Skeletal muscle tissue (tissue), 4 donors: ENCODE data around the gene CPSF4L. TPM values are rescaled to one million over a fixed set of nuclear protein-coding genes. Genes with fewer than 3 reads are reported as not detected.
A peak's percentile ranks its signal among the peaks of the same experiment; 100 is the strongest.

ENCODE experiments used
- H3K27ac ChIP-seq: one replicate; pipeline ENCODE4 v1.7.0; 2013; ENCODE audit warnings: mild to moderate bottlenecking, low read depth, low read length, inconsistent platforms
- H3K27me3 ChIP-seq, 3 donors: one replicate each; pipeline ENCODE4 v1.7.0; 2013; ENCODE audit warnings: low read length in 3 of 3; ENCODE audit not compliant: control insufficient read depth in 3 of 3, insufficient read depth in 3 of 3
- H3K36me3 ChIP-seq, 3 donors: one replicate each; pipeline ENCODE4 v1.7.0; 2013; ENCODE audit warnings: low read length in 3 of 3; ENCODE audit not compliant: control insufficient read depth in 3 of 3, insufficient read depth in 3 of 3
- H3K4me1 ChIP-seq, 3 donors: one replicate each; pipeline ENCODE4 v1.7.0; 2013; ENCODE audit warnings: low read length in 3 of 3, mild to moderate bottlenecking in 3 of 3; ENCODE audit not compliant: control insufficient read depth in 3 of 3, insufficient read depth in 3 of 3
- H3K4me3 ChIP-seq, 3 donors: one replicate each; pipeline ENCODE4 v1.7.0; 2013; ENCODE audit warnings: low read length in 3 of 3
- H3K9ac ChIP-seq, 3 donors: one replicate each; pipeline ENCODE4 v1.7.0; 2013; ENCODE audit warnings: low read length in 3 of 3, mild to moderate bottlenecking in 3 of 3, moderate library complexity in 2 of 3, low read depth in 1 of 3
- H3K9me3 ChIP-seq, 3 donors: one replicate each; pipeline ENCODE4 v1.7.0; 2013; ENCODE audit warnings: low read length in 3 of 3; ENCODE audit not compliant: control insufficient read depth in 3 of 3
- total RNA-seq: library from RNA; depleted of rRNA; stranded (reverse); fragments of >200 nt; gene quantifications from one replicate; pipeline ENCODE4 v1.2.3, GENCODE V29; 2014
- donor health status: Osteomylitis.

Gene CPSF4L
- total RNA-seq, 1 donor from 2014 or later: not detected

- Histone ChIP-seq H3K9ac (no peak overlapping the region), H3K27me3 (no peaks in the 10 kb centered on the region), H3K4me1 (peaks cover 9 to 19% (median 14%) of the 10 kb centered on the region in 3 donors), H3K4me3 (no peak overlapping the region), H3K9me3 (no peaks in the 10 kb centered on the region), H3K36me3 (peaks cover 13 to 41% (median 36%) of the 10 kb centered on the region in 3 donors), H3K27ac (no peak overlapping the region)
Measured at GRCh38 chr17:73237714-73238113, 24.0 kb downstream of the CPSF4L start.

DNA sequence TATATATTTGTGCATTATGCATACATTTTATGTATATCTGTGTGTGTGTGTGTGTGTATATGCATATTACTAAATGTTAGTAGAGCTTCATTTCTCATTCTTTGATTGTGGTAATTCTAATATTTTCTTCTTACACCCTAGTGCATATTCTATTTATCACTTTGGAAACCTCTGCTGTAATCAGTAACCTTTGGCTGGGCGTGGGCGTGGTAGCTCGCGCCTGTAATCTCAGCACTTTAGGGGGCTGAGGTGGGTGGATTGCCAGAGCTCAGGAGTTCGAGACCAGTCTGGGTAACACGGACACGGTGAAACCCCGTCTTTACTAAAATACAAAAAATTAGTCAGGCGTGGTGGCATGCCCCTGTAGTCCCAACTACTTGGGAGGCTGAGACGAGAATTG lies 26.9 kb downstream of the CPSF4L start:
- H3K9me3 ChIP-seq: no peaks in the 10 kb centered on the region
- no peak overlapping the region for H3K9ac ChIP-seq
- H3K4me1 ChIP-seq: peaks cover 12 to 24% (median 19%) of the 10 kb centered on the region in 3 donors
- no peak overlapping the region for H3K4me3 ChIP-seq
- peaks cover 13 to 30% (median 20%) of the 10 kb centered on the region in 3 donors for H3K36me3 ChIP-seq
- no peaks in the 10 kb centered on the region for H3K27me3 ChIP-seq
- H3K27ac ChIP-seq: no peak overlapping the region

DNA sequence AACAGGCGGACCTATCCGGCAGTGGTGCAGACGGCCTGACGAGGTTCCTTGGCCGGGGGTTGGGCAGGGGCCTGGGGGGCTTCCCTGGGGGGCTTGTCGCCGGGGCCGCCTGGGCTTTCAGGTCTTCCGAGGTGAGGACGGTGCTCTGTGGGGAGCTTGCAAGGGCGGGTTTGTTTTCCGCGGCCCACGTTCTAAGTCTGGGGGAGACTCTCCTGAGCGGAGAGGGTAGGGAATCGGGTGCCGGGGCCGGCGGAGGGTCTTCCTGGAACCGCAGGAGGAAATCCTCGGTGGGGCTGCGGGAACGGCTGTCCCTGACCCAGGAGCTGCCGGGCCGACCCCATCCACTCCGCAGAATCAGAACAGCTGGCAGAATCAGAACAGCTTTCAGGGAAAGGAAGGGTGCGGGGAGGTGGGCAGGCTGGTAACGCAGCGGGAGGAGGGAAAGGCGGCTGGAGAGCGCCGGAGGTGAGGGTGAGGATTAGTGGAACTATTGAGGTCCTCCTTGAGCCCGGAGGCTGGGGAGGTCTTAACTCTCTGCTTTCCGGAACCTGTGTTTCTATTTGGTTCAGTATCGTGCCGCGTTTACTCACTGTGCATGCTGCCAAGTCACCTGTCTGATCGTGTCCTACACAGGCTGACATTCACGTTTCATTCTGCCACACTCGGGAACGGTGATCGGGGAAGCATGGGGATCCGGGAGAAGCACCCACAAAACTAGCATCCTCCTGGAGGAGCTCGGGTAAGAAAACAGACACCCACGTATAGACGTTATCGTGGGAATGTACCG lies 28.9 kb downstream of the CPSF4L start:
- Histone ChIP-seq H3K27me3 (no peaks in the 10 kb centered on the region), H3K4me1 (peaks cover 26 to 36% (median 26%) of the 10 kb centered on the region in 3 donors), H3K36me3 (peaks cover 11 to 30% (median 15%) of the 10 kb centered on the region in 3 donors), H3K27ac (peak overlapping the region; percentile 85), H3K4me3 (peak overlapping the region; percentile 92 to 97 (median 95)), H3K9ac (peak overlapping the region; percentile 85 to 96 (median 94)), H3K9me3 (no peaks in the 10 kb centered on the region)

DNA sequence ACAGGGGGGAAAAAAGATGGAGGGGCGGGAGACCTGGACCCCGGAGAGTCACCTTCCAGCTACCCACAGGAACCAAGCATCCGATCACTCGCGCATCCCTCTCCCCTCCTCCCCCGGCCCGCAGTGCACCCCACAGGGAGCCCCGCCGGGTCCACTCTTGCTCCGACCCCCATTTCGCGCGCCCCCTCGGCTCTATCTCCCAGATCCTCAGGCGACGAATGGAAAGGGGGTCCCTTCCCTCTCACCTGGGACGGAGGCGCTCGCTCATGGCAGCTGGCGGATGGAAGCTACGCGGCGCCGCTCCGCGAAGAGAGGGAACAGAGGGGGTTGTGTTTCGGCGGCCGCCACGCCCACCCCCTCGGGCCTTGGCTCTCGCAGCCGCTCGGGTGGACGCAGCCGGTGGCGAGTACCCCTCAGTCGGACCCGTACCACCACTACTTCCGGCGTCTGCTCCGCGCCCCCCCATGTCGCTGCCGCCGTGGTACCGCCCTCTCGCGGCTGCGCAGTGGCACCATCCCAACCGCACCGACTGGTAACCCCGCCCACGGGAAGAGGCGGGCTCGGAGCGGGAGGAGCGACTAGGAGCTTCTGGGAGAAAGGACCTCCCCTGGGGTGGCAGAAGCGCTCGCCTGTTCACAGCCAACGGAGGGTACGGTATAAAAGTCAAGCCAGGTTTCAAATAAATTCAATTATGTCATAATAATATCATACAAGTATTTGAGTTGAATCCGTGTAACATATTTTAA lies 29.7 kb downstream of the CPSF4L start:
- H3K4me1 ChIP-seq: peaks cover 29 to 42% (median 33%) of the 10 kb centered on the region in 3 donors
- H3K36me3 ChIP-seq: peaks cover 11 to 25% (median 11%) of the 10 kb centered on the region in 3 donors
- H3K27me3 ChIP-seq: no peaks in the 10 kb centered on the region
- peak overlapping the region; percentile 92 to 97 (median 95) for H3K4me3 ChIP-seq
- H3K9me3 ChIP-seq: no peaks in the 10 kb centered on the region
- H3K9ac ChIP-seq: peak overlapping the region; percentile 85 to 96 (median 94)
- H3K27ac ChIP-seq: peak overlapping the region; percentile 85

DNA sequence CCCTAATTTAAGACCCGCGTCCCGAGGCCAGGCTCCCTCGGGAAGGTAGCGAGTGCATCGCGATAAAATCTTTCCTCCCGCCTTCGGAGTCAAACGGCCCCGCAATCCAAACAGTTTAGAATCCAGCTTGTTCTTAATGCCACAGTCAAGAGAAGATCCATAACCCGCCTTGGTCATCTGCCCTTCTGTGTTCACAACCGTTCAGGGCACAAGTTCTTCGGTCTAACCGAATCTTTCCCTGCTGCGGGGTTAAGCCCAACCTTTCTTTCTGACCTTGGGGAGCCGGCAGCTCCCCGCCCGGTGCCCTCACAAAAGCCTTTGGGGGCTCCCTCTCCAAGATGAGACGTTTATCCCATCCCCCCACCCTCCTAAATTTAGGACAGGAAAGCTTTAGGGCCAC lies 30.3 kb downstream of the CPSF4L start:
- H3K4me3 ChIP-seq: peak overlapping the region; percentile 92 to 97 (median 95)
- H3K27ac ChIP-seq: peak overlapping the region; percentile 85
- H3K27me3 ChIP-seq: no peaks in the 10 kb centered on the region
- peak overlapping the region; percentile 85 to 96 (median 94) for H3K9ac ChIP-seq
- H3K9me3 ChIP-seq: no peaks in the 10 kb centered on the region
- H3K36me3 ChIP-seq: peaks cover 6 to 18% (median 8%) of the 10 kb centered on the region in 3 donors
- peaks cover 32 to 45% (median 34%) of the 10 kb centered on the region in 3 donors for H3K4me1 ChIP-seq

DNA sequence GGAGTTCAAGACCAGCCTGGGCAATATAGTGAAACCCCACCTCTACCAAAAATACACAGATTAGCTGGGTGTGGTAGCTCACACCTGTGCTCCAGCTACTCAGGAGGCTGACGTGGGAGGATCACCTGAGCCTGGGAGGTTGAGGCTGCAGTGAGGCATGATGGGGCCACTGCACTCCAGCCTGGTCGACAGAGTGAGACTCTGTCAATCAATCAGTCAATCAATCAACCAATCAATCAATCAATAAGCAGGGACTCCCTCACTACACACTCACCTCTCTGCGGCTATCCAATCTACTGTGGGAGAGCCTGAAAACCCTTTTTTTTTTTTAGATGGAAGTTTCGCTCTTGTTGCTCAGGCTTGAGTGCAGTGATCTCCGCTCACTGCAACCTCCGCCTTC lies 31.6 kb downstream of the CPSF4L start:
- H3K36me3 ChIP-seq: peaks cover 2 to 6% (median 3%) of the 10 kb centered on the region in 3 donors
- no peaks in the 10 kb centered on the region for H3K27me3 ChIP-seq
- H3K4me1 ChIP-seq: peaks cover 32 to 49% (median 34%) of the 10 kb centered on the region in 3 donors
- no peak overlapping the region for H3K9ac ChIP-seq
- H3K4me3 ChIP-seq: no peak overlapping the region
- no peak overlapping the region for H3K27ac ChIP-seq
- no peaks in the 10 kb centered on the region for H3K9me3 ChIP-seq

- H3K36me3 ChIP-seq: peaks cover 0 to 3% (median 0%) of the 10 kb centered on the region in 3 donors
- H3K9me3 ChIP-seq: no peaks in the 10 kb centered on the region
- H3K27ac ChIP-seq: peak overlapping the region; percentile 86
- peak overlapping the region in 1 of 3 donors; percentile 3 for H3K9ac ChIP-seq
- H3K4me1 ChIP-seq: peaks cover 34 to 54% (median 36%) of the 10 kb centered on the region in 3 donors
- no peaks in the 10 kb centered on the region for H3K27me3 ChIP-seq
- peak overlapping the region in 1 of 3 donors; percentile 11 for H3K4me3 ChIP-seq
Measured at GRCh38 chr17:73228748-73229236, 32.9 kb downstream of the CPSF4L start.

- H3K9me3 ChIP-seq: no peaks in the 10 kb centered on the region
- peaks cover 29 to 45% (median 29%) of the 10 kb centered on the region in 3 donors for H3K4me1 ChIP-seq
- peak overlapping the region in 1 of 3 donors; percentile 9 for H3K4me3 ChIP-seq
- peaks cover 0 to 3% (median 0%) of the 10 kb centered on the region in 3 donors for H3K36me3 ChIP-seq
- H3K9ac ChIP-seq: peak overlapping the region; percentile 44 to 55 (median 50)
- H3K27ac ChIP-seq: peak overlapping the region; percentile 86
- H3K27me3 ChIP-seq: no peaks in the 10 kb centered on the region
Measured at GRCh38 chr17:73227944-73228343, 33.7 kb downstream of the CPSF4L start.

DNA sequence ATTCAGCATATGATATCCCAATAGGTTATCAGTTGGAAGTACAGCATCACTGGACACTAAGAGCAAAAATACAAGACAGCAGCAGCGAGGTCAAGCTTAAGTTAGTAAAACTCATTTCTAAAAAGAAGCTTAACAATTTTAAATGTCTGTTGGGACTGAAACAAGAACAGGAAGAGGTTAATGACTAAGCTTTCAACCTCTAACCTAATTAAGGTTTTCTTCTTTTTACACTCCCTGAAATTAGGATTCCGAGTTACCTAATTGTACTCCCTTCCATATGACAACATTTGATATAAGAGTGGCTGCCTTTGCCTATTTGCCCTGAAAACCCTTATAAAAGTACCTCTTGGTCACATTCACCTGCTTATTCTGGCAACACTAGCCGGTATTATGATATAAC lies 34.3 kb downstream of the CPSF4L start:
- H3K9ac ChIP-seq: peak overlapping the region; percentile 44 to 55 (median 50)
- H3K27ac ChIP-seq: peak overlapping the region; percentile 86
- peaks cover 29 to 43% (median 29%) of the 10 kb centered on the region in 3 donors for H3K4me1 ChIP-seq
- H3K4me3 ChIP-seq: no peak overlapping the region
- H3K36me3 ChIP-seq: peaks cover 0 to 3% (median 0%) of the 10 kb centered on the region in 3 donors
- H3K9me3 ChIP-seq: no peaks in the 10 kb centered on the region
- H3K27me3 ChIP-seq: no peaks in the 10 kb centered on the region
